Lower lobe of right lung (tissue), 2 donors: ENCODE data around the gene EFS. TPM values are rescaled to one million over a fixed set of nuclear protein-coding genes. Genes with fewer than 3 reads are reported as not detected.
"Not testable (repeated sequence)": the region's sequence is repeated elsewhere in the genome, so short reads cannot be mapped to it uniquely, and the experiment has no call there.

Source experiments
- ATAC-seq, 2 donors: fragments of 200-7000 bp; cut with Tn5 transposase; one replicate each; pipeline ENCODE4 v1.9.1; 2020 to 2022; ENCODE audit warnings: mild to moderate bottlenecking in 2 of 2, moderate library complexity in 2 of 2
- DNase-seq: peaks from one replicate; pipeline ENCODE4 v3.0.0-alpha.2; 2020
- H3K27ac ChIP-seq: fragments of 200-600 bp; one replicate; pipeline ENCODE4 v1.8.0; 2022
- H3K27me3 ChIP-seq: fragments of 200-600 bp; one replicate; pipeline ENCODE4 v1.8.0; 2022; ENCODE audit warnings: low read depth
- H3K36me3 ChIP-seq: fragments of 200-600 bp; one replicate; pipeline ENCODE4 v1.8.0; 2022; ENCODE audit warnings: mild to moderate bottlenecking
- H3K4me1 ChIP-seq: fragments of 200-600 bp; one replicate; pipeline ENCODE4 v1.8.0; 2022
- H3K4me3 ChIP-seq: fragments of 200-600 bp; one replicate; pipeline ENCODE4 v1.8.0; 2022; ENCODE audit warnings: mild to moderate bottlenecking
- H3K9me3 ChIP-seq: fragments of 200-600 bp; one replicate; pipeline ENCODE4 v1.8.0; 2022
- CTCF ChIP-seq: fragments of 200-600 bp; IDR thresholded peaks from one replicate; pipeline ENCODE4 v1.8.0; 2022; ENCODE audit warnings: antibody characterized with exemption, mild to moderate bottlenecking
- intact Hi-C: fragments of 100-400 bp; cut with DNase I; formaldehyde crosslinking; loops from one replicate; pipeline ENCODE4 v1.11.0; 2022
- total RNA-seq: library from RNA; stranded (reverse); fragmentation: NEBNext Ultra II Directional; extraction: Animal tissue kit (Norgen Biotek cat#: 25700); gene quantifications from one replicate; pipeline ENCODE4 v1.2.1, GENCODE V29; 2021
- donor health status: DM: no; HTN: yes; CAD: no; lungs with severe emphysema.

EFS gene
- total RNA-seq, 1 donor from 2014 or later = 11.5 TPM

GRCh38 chr14:23402296-23403138, 37.5 kb upstream of the EFS start:
- intact Hi-C loops = no loop called here
- H3K36me3 ChIP-seq = no peaks in the 10 kb centered on the region
- no peak for TF ChIP-seq CTCF
- ATAC-seq = no peak
- no peak for DNase-seq
- H3K9me3 ChIP-seq = no peaks in the 10 kb centered on the region
- no peaks in the 10 kb centered on the region for H3K4me1 ChIP-seq
- H3K27me3 ChIP-seq = no peaks in the 10 kb centered on the region
- H3K4me3 ChIP-seq = no peak overlapping the region
- H3K27ac ChIP-seq = no peak overlapping the region

GRCh38 chr14:23401291-23401690, 36.3 kb upstream of the EFS start:
- Histone ChIP-seq H3K4me1 (no peaks in the 10 kb centered on the region), H3K9me3 (no peaks in the 10 kb centered on the region), H3K36me3 (no peaks in the 10 kb centered on the region), H3K4me3 (no peak overlapping the region), H3K27me3 (no peaks in the 10 kb centered on the region), H3K27ac (no peak overlapping the region)
- ATAC-seq = no peak
- no peak for DNase-seq
- intact Hi-C loops = no loop called here
- no peak for TF ChIP-seq CTCF

GRCh38 chr14:23400496-23401149, 35.7 kb upstream of the EFS start:
- H3K27me3 ChIP-seq, DNase-seq, H3K9me3 ChIP-seq, H3K27ac ChIP-seq, H3K4me1 ChIP-seq, H3K4me3 ChIP-seq, intact Hi-C loops, H3K36me3 ChIP-seq: not testable (repeated sequence)
- ATAC-seq = peak in 1 of 2 donors; percentile 21

GRCh38 chr14:23399591-23399990, 34.6 kb upstream of the EFS start:
- TF ChIP-seq CTCF = no peak
- intact Hi-C loops = no loop called here
- no peak for DNase-seq
- no peaks in the 10 kb centered on the region for H3K4me1 ChIP-seq
- H3K4me3 ChIP-seq = no peak overlapping the region
- no peaks in the 10 kb centered on the region for H3K36me3 ChIP-seq
- ATAC-seq = no peak
- no peak overlapping the region for H3K27ac ChIP-seq
- no peaks in the 10 kb centered on the region for H3K9me3 ChIP-seq
- no peaks in the 10 kb centered on the region for H3K27me3 ChIP-seq

GRCh38 chr14:23399136-23399535, 34.2 kb upstream of the EFS start:
- Histone ChIP-seq H3K27ac (no peak overlapping the region), H3K27me3 (no peaks in the 10 kb centered on the region), H3K9me3 (no peaks in the 10 kb centered on the region), H3K36me3 (no peaks in the 10 kb centered on the region), H3K4me1 (no peaks in the 10 kb centered on the region), H3K4me3 (no peak overlapping the region)
- DNase-seq (no peak), ATAC-seq (no peak)
- TF ChIP-seq CTCF = no peak
- intact Hi-C loops = no loop called here

GRCh38 chr14:23398348-23398747, 33.4 kb upstream of the EFS start:
- no peak for DNase-seq
- no peaks in the 10 kb centered on the region for H3K27me3 ChIP-seq
- TF ChIP-seq CTCF = no peak
- no peak for ATAC-seq
- no peaks in the 10 kb centered on the region for H3K36me3 ChIP-seq
- H3K4me3 ChIP-seq = no peak overlapping the region
- H3K27ac ChIP-seq = no peak overlapping the region
- H3K4me1 ChIP-seq = no peaks in the 10 kb centered on the region
- intact Hi-C loops = no loop called here
- no peaks in the 10 kb centered on the region for H3K9me3 ChIP-seq
